Transverse colon (tissue), 4 donors: ENCODE results near the gene ERCC6L2. TPM values are rescaled to one million over a fixed set of nuclear protein-coding genes. Genes with fewer than 3 reads are reported as not detected.

ENCODE experiments used
- DNase-seq: peaks from one replicate; pipeline ENCODE4 v3.0.0-alpha.2; 2019
- H3K27ac ChIP-seq, 4 donors: fragments of 200-600 bp; sonication (generic); 2 replicates each; pipeline ENCODE4 v1.5.1; 2016 to 2018; ENCODE audit warnings: inconsistent platforms in 4 of 4
- H3K27me3 ChIP-seq: fragments of 200-600 bp; sonication (generic); 2 replicates; pipeline ENCODE4 v1.5.1; 2017; ENCODE audit warnings: inconsistent platforms
- H3K36me3 ChIP-seq, 4 donors: fragments of 200-600 bp; sonication (generic); 2 replicates each; pipeline ENCODE4 v1.5.1; 2017 to 2019; ENCODE audit warnings: inconsistent platforms in 4 of 4
- H3K4me1 ChIP-seq, 4 donors: fragments of 200-600 bp; sonication (generic); 2 replicates each; pipeline ENCODE4 v1.5.1; 2017 to 2020; ENCODE audit warnings: inconsistent platforms in 4 of 4
- H3K4me3 ChIP-seq, 4 donors: fragments of 200-600 bp; sonication (generic); 1 replicate in 1 of 4; 2 replicates in 3 of 4; pipeline versions ENCODE4 v1.5.1 to v1.6.1; 2017 to 2019; ENCODE audit warnings: inconsistent platforms in 4 of 4
- H3K9me3 ChIP-seq, 2 donors: fragments of 200-600 bp; sonication (generic); 2 replicates each; pipeline ENCODE4 v1.5.1; 2017 to 2019; ENCODE audit warnings: inconsistent platforms in 2 of 2
- CTCF ChIP-seq, 5 experiments: fragments of 200-600 bp in 3 of 5; fragments of 450-650 bp in 2 of 5; sonication (generic) in 3 of 5; IDR thresholded peaks; 1 replicate in 2 of 5; 2 replicates in 3 of 5; pipeline ENCODE4 v1.5.1; 2016 to 2017; ENCODE audit warnings: antibody characterized with exemption in 5 of 5, inconsistent platforms in 3 of 5, mild to moderate bottlenecking in 2 of 5, moderate library complexity in 1 of 5
- EP300 ChIP-seq: sonication (generic); formaldehyde crosslinking; IDR thresholded peaks from one replicate; pipeline ENCODE4 v1.6.1; 2017; ENCODE audit warnings: antibody characterized with exemption, low read depth
- POLR2A ChIP-seq: fragments of 450-650 bp; IDR thresholded peaks from one replicate; pipeline ENCODE4 v1.6.1; 2016; ENCODE audit warnings: antibody characterized with exemption, mild to moderate bottlenecking, moderate library complexity
- POLR2AphosphoS5 ChIP-seq, 3 donors: sonication (generic); formaldehyde crosslinking; IDR thresholded peaks; one replicate each; pipeline ENCODE4 v1.6.1; 2016; ENCODE audit warnings: antibody characterized with exemption in 3 of 3
- WGBS, 2 donors: methylation state at CpG; one replicate each; pipeline ENCODE4 v1.1.5; 2018; ENCODE audit warnings: low coverage in 1 of 2; 5-methylcytosine and 5-hydroxymethylcytosine counted together
- in situ Hi-C, 4 donors: fragments of 200-750 bp; cut with MboI; loops; one replicate each; pipeline versions ENCODE4 v1.15.0 to v1.15.1; 2017; ENCODE audit warnings: low sequenced_read_pairs in 3 of 4, low pct_ligation_motif_present in 1 of 4, low pct_unique_long_range_greater_than_20kb in 1 of 4
- intact Hi-C: fragments of 100-400 bp; cut with DNase I; formaldehyde crosslinking; loops from one replicate; pipeline ENCODE4 v1.15.1; 2023; ENCODE audit warnings: low total_unique reads
- total RNA-seq, 4 donors: library from RNA; depleted of rRNA; stranded (reverse); fragments of >200 nt; gene quantifications; one replicate each; pipeline ENCODE4 v1.1.0, GENCODE V29; 2016

Gene ERCC6L2
- total RNA-seq, 4 donors from 2014 or later, result 62.7 to 84.6 (median 77.3) TPM

GRCh38 chr9:96008502-96009222 lies 133.2 kb downstream of the ERCC6L2 start:
- no peak overlapping the region for H3K4me3 ChIP-seq
- WGBS, 2 donors, result 83 to 86% methylated on average over 3 to 12 of the region's 12 CpGs
- TF ChIP-seq CTCF (IDR thresholded peaks at IDR 0.05) (no peak), POLR2AphosphoS5 (IDR thresholded peaks at IDR 0.05) (no peak), POLR2A (no peak), EP300 (no peak)
- H3K27me3 ChIP-seq, result no peaks in the 10 kb centered on the region
- intact Hi-C loops (no loop called here), in situ Hi-C loops (no loop called here)
- H3K4me1 ChIP-seq, result peaks cover 0 to 4% (median 0%) of the 10 kb centered on the region in 4 donors
- no peaks in the 10 kb centered on the region for H3K9me3 ChIP-seq
- peaks cover 0 to 27% (median 4%) of the 10 kb centered on the region in 4 donors for H3K36me3 ChIP-seq
- DNase-seq, result no peak
- no peak overlapping the region for H3K27ac ChIP-seq

DNA sequence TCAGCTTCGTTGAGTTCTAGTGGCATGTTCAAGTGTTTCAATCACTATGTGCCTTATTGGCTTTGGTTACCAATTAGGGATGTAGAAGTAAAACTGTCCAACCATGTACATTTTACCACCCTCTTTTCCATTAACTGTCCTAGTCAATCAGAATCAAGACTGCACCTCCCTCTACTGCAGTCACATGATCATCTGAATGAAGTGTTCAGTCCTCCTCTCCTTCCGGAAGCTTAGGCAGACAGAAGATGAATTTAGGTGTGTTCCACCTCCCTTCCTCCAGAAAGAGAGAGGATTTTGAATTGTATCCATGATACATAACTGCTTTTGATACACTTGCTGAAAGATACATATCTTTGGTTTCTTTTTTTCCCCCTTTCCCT lies 133.7 kb downstream of the ERCC6L2 start:
- Histone ChIP-seq H3K4me1 (peaks cover 0 to 4% (median 0%) of the 10 kb centered on the region in 4 donors), H3K9me3 (no peaks in the 10 kb centered on the region), H3K27me3 (no peaks in the 10 kb centered on the region), H3K4me3 (no peak overlapping the region), H3K27ac (peak overlapping the region in 2 of 4 donors; percentile 10 to 43), H3K36me3 (peaks cover 0 to 24% (median 4%) of the 10 kb centered on the region in 4 donors)
- intact Hi-C loops (no loop called here), in situ Hi-C loops (no loop called here)
- DNase-seq, result no peak
- 78 to 100% methylated on average over 1 to 2 of the region's 2 CpGs for WGBS, 2 donors
- no peak for TF ChIP-seq EP300
- TF ChIP-seq POLR2AphosphoS5 (IDR thresholded peaks at IDR 0.05), result no peak
- no peak for TF ChIP-seq CTCF (IDR thresholded peaks at IDR 0.05)
- TF ChIP-seq POLR2A, result no peak

GRCh38 chr9:96009690-96010472 lies 134.4 kb downstream of the ERCC6L2 start:
- 57 to 90% methylated on average over 4 of the region's 4 CpGs for WGBS, 2 donors
- TF ChIP-seq POLR2A, result no peak
- TF ChIP-seq EP300, result no peak
- TF ChIP-seq CTCF (IDR thresholded peaks at IDR 0.05), result no peak
- no peak for TF ChIP-seq POLR2AphosphoS5 (IDR thresholded peaks at IDR 0.05)
- Histone ChIP-seq H3K36me3 (peaks cover 0 to 19% (median under 1%) of the 10 kb centered on the region in 4 donors), H3K27me3 (no peaks in the 10 kb centered on the region), H3K4me3 (no peak overlapping the region), H3K9me3 (no peaks in the 10 kb centered on the region), H3K4me1 (peaks cover 0 to 4% (median 0%) of the 10 kb centered on the region in 4 donors), H3K27ac (peak overlapping the region; percentile 10 to 43 (median 21))
- DNase-seq, result peak; percentile 21
- intact Hi-C loops, result no loop called here
- in situ Hi-C loops, result no loop called here

GRCh38 chr9:96014078-96014477 lies 138.6 kb downstream of the ERCC6L2 start:
- peak; percentile 27 for DNase-seq
- no peak overlapping the region for H3K27ac ChIP-seq

More at GRCh38 chr9:96014078-96014477, 138.6 kb downstream of the ERCC6L2 start:
- TF ChIP-seq CTCF (IDR thresholded peaks at IDR 0.05) (no peak), POLR2A (no peak), EP300 (no peak), POLR2AphosphoS5 (IDR thresholded peaks at IDR 0.05) (no peak)
- WGBS, 2 donors, result 80 to 84% methylated on average over 5 to 6 of the region's 6 CpGs
- peaks cover 0 to 4% (median 0%) of the 10 kb centered on the region in 4 donors for H3K36me3 ChIP-seq
- no peaks in the 10 kb centered on the region for H3K9me3 ChIP-seq
- intact Hi-C loops, result no loop called here
- H3K4me3 ChIP-seq, result no peak overlapping the region
- in situ Hi-C loops, result no loop called here
- peaks cover 0 to 4% (median 0%) of the 10 kb centered on the region in 4 donors for H3K4me1 ChIP-seq
- H3K27me3 ChIP-seq, result no peaks in the 10 kb centered on the region
